Erythroblast (primary cell): ENCODE results near the gene TMEM141.

Experiments
- GATA1 ChIP-seq: IDR thresholded peaks from 2 replicates; pipeline ENCODE4 v1.6.1; 2011; ENCODE audit warnings: low read depth, mild to moderate bottlenecking, control low read depth, low read length, moderate library complexity
- POLR2A ChIP-seq: IDR thresholded peaks from 2 replicates; pipeline ENCODE4 v1.6.1; 2011; ENCODE audit warnings: mild to moderate bottlenecking, low read length

DNA sequence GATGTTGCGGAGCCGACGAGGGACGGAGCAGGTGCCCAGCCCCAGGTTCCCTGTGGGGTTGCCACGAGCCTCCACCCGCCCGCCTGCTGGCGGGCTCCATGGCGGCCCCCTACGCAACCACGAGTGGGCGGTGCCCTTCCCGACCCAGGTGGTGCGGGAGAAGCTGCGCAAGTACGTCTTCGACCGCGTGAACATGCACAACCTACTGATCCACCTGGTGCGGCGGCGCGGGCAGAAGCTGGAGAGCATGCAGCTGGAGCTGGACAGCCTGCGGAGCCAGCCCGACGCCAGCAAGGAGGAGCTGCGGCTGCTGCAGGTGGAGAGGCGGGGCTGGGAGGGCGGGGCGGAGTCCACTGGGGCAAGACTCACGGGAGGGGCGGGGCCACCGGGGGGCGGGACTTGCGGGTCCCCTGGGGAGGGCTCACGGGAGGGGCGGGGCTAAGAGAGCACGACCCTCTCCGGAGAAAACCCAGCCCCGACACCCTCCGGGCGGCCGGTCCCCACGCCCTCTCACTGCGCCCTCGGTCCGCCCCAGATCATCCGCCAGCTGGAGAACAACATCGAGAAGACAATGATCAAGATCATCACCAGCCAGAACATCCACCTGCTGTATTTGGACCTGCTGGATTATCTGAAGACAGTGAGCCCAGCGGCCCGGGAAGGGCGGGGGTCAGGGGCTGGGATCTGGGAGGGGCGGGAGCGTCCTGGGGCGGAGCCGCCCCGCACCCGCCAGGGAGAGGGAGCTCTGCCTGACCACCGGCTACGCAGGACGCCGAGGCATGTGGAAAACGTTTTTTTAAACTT lies 8.9 kb downstream of the TMEM141 start:
- no peak for TF ChIP-seq POLR2A
- TF ChIP-seq GATA1: no peak
